GM18505 (cell line): Measurements from ENCODE around the gene NES.

Experiments
- ATAC-seq: cut with Tn5 transposase; IDR thresholded peaks from one replicate; pipeline ENCODE4 v1.9.1; 2021; ENCODE audit not compliant: unreplicated experiment
- POLR2A ChIP-seq: IDR thresholded peaks from 4 replicates; pipeline ENCODE4 v1.6.1; 2011; ENCODE audit warnings: borderline replicate concordance; ENCODE audit not compliant: insufficient read depth, insufficient read length; ENCODE audit errors: extremely low read depth

The NES gene

GRCh38 chr1:156707417-156708217 is 30.4 kb upstream of the NES start:
- TF ChIP-seq POLR2A: no peak
- ATAC-seq: no peak

GRCh38 chr1:156706657-156707416 is 29.6 kb upstream of the NES start:
- ATAC-seq: no peak
- no peak for TF ChIP-seq POLR2A

- no peak for TF ChIP-seq POLR2A
- ATAC-seq: no peak
These were observed 28.9 kb upstream of the NES start for GRCh38 chr1:156705918-156706656.

- no peak for TF ChIP-seq POLR2A
- ATAC-seq: no peak
These were observed 28.2 kb upstream of the NES start, which contains the start of gene CRABP2 for GRCh38 chr1:156705321-156705917. Gene CRABP2 (minus strand): TSS chr1:156705583. CDS start chr1:156705446, 137 bp downstream.

GRCh38 chr1:156704930-156705320 is 27.7 kb upstream of the NES start:
- ATAC-seq: no peak
- no peak for TF ChIP-seq POLR2A

- TF ChIP-seq POLR2A: no peak
- ATAC-seq: no peak
These were observed 27.0 kb upstream of the NES start for GRCh38 chr1:156704166-156704711.

- ATAC-seq: no peak
- no peak for TF ChIP-seq POLR2A
These were observed 26.5 kb upstream of the NES start for GRCh38 chr1:156703741-156704140.

- ATAC-seq: no peak
- no peak for TF ChIP-seq POLR2A
These were observed 26.1 kb upstream of the NES start for GRCh38 chr1:156703336-156703735.

- no peak for ATAC-seq
- no peak for TF ChIP-seq POLR2A
These were observed 23.7 kb upstream of the NES start for GRCh38 chr1:156700736-156701531.

GRCh38 chr1:156698995-156699394 is 21.8 kb upstream of the NES start:
- TF ChIP-seq POLR2A: no peak
- ATAC-seq: no peak

GRCh38 chr1:156697481-156697880 is 20.3 kb upstream of the NES start:
- no peak for ATAC-seq
- TF ChIP-seq POLR2A: no peak

GRCh38 chr1:156696755-156697154 is 19.5 kb upstream of the NES start:
- ATAC-seq: no peak
- TF ChIP-seq POLR2A: no peak
